Measurements from ENCODE around the gene ATRNL1. TPM values are rescaled to one million over a fixed set of nuclear protein-coding genes. Genes with fewer than 3 reads are reported as not detected.

The ATRNL1 gene
- total RNA-seq, 1 donor from 2014 or later: 24.2 TPM

GRCh38 chr10:115711306-115711705 is 618.1 kb downstream of the ATRNL1 start:
- no peaks in the 10 kb centered on the region for H3K4me1 Mint-ChIP-seq (ENCODE audit: low read depth)
- no peak for TF ChIP-seq CTCF (IDR thresholded peaks at IDR 0.05; ENCODE audit: unreplicated experiment)
- no peaks in the 10 kb centered on the region for H3K9me3 Mint-ChIP-seq (ENCODE audit: low read depth)
- no peak for DNase-seq (ENCODE audit: low spot score, unreplicated experiment)
- H3K36me3 Mint-ChIP-seq (ENCODE audit: insufficient read depth): no peaks in the 10 kb centered on the region
- H3K4me3 Mint-ChIP-seq (ENCODE audit: low read depth): no peak overlapping the region
- H3K27me3 Mint-ChIP-seq: no peaks in the 10 kb centered on the region
- H3K27ac Mint-ChIP-seq: no peak overlapping the region

GRCh38 chr10:115720121-115720520 is 627.0 kb downstream of the ATRNL1 start:
- no peak for DNase-seq (ENCODE audit: low spot score, unreplicated experiment)
- Mint-ChIP-seq H3K36me3 (ENCODE audit: insufficient read depth) (no peaks in the 10 kb centered on the region), H3K27me3 (no peaks in the 10 kb centered on the region), H3K4me1 (ENCODE audit: low read depth) (no peaks in the 10 kb centered on the region), H3K27ac (no peak overlapping the region), H3K4me3 (ENCODE audit: low read depth) (no peak overlapping the region), H3K9me3 (ENCODE audit: low read depth) (no peaks in the 10 kb centered on the region)
- no peak for TF ChIP-seq CTCF (IDR thresholded peaks at IDR 0.05; ENCODE audit: unreplicated experiment)

GRCh38 chr10:115727129-115727528 is 634.0 kb downstream of the ATRNL1 start:
- Mint-ChIP-seq H3K27ac (no peak overlapping the region), H3K9me3 (ENCODE audit: low read depth) (no peaks in the 10 kb centered on the region), H3K4me1 (ENCODE audit: low read depth) (no peaks in the 10 kb centered on the region), H3K27me3 (no peaks in the 10 kb centered on the region), H3K4me3 (ENCODE audit: low read depth) (no peak overlapping the region), H3K36me3 (ENCODE audit: insufficient read depth) (no peaks in the 10 kb centered on the region)
- no peak for TF ChIP-seq CTCF (IDR thresholded peaks at IDR 0.05; ENCODE audit: unreplicated experiment)
- no peak for DNase-seq (ENCODE audit: low spot score, unreplicated experiment)

- Mint-ChIP-seq H3K4me1 (ENCODE audit: low read depth) (no peaks in the 10 kb centered on the region), H3K27me3 (no peaks in the 10 kb centered on the region), H3K27ac (no peak overlapping the region), H3K36me3 (ENCODE audit: insufficient read depth) (no peaks in the 10 kb centered on the region), H3K9me3 (ENCODE audit: low read depth) (no peaks in the 10 kb centered on the region), H3K4me3 (ENCODE audit: low read depth) (no peak overlapping the region)
- DNase-seq (ENCODE audit: low spot score, unreplicated experiment): no peak
- TF ChIP-seq CTCF (IDR thresholded peaks at IDR 0.05; ENCODE audit: unreplicated experiment): no peak
These were observed 650.9 kb downstream of the ATRNL1 start for GRCh38 chr10:115744089-115744488.

GRCh38 chr10:115745943-115746342 is 652.8 kb downstream of the ATRNL1 start:
- Mint-ChIP-seq H3K9me3 (ENCODE audit: low read depth) (no peaks in the 10 kb centered on the region), H3K4me1 (ENCODE audit: low read depth) (no peaks in the 10 kb centered on the region), H3K4me3 (ENCODE audit: low read depth) (no peak overlapping the region), H3K27me3 (no peaks in the 10 kb centered on the region), H3K27ac (no peak overlapping the region), H3K36me3 (ENCODE audit: insufficient read depth) (no peaks in the 10 kb centered on the region)
- DNase-seq (ENCODE audit: low spot score, unreplicated experiment): no peak
- no peak for TF ChIP-seq CTCF (IDR thresholded peaks at IDR 0.05; ENCODE audit: unreplicated experiment)
